Osteoblast (primary cell): ENCODE results near the gene IGSF22. TPM values are rescaled to one million over a fixed set of nuclear protein-coding genes. Genes with fewer than 3 reads are reported as not detected.

Source experiments
- DNase-seq: peaks from one replicate; pipeline ENCODE4 v3.0.0; 2011; ENCODE audit warnings: low spot score, mixed read lengths; ENCODE audit not compliant: insufficient read length; ENCODE audit errors: missing footprints
- H2AFZ ChIP-seq: 2 replicates; pipeline ENCODE4 v1.6.0; 2011; ENCODE audit warnings: mild to moderate bottlenecking, low read length
- H3K27ac ChIP-seq: 2 replicates; pipeline ENCODE4 v1.5.1; 2011; ENCODE audit warnings: mild to moderate bottlenecking, low read depth, low read length, moderate library complexity
- H3K27me3 ChIP-seq: 2 replicates; pipeline ENCODE4 v1.6.0; 2012; ENCODE audit warnings: mild to moderate bottlenecking, control low read depth, inconsistent platforms, low read length, moderate library complexity; ENCODE audit not compliant: insufficient read depth
- H3K36me3 ChIP-seq: 2 replicates; pipeline ENCODE4 v1.5.1; 2011; ENCODE audit warnings: mild to moderate bottlenecking, low read length, control low read depth, moderate library complexity; ENCODE audit not compliant: insufficient read depth
- H3K4me1 ChIP-seq: 2 replicates; pipeline ENCODE4 v1.5.1; 2011; ENCODE audit warnings: mild to moderate bottlenecking, low read length, control low read depth, moderate library complexity; ENCODE audit not compliant: insufficient read depth
- H3K4me2 ChIP-seq: 2 replicates; pipeline ENCODE4 v1.6.0; 2011; ENCODE audit warnings: mild to moderate bottlenecking, low read length; ENCODE audit not compliant: insufficient read depth
- H3K4me3 ChIP-seq: fragments of 200-600 bp; sonication (generic); 3 replicates; pipeline ENCODE4 v1.5.1; 2012; ENCODE audit warnings: mild to moderate bottlenecking, low read length, inconsistent platforms; ENCODE audit not compliant: insufficient read depth
- H3K79me2 ChIP-seq: 2 replicates; pipeline ENCODE4 v1.6.0; 2012; ENCODE audit warnings: mild to moderate bottlenecking, low read length, control low read depth, inconsistent platforms; ENCODE audit not compliant: insufficient read depth
- H3K9me3 ChIP-seq: 2 replicates; pipeline ENCODE4 v1.5.1; 2011; ENCODE audit warnings: low read depth, low read length, control low read depth
- H4K20me1 ChIP-seq: 2 replicates; pipeline ENCODE4 v1.6.0; 2012; ENCODE audit warnings: mild to moderate bottlenecking, low read length, control low read depth; ENCODE audit not compliant: insufficient read depth
- total RNA-seq: library from RNA; depleted of rRNA; stranded (reverse); fragments of >200 nt; gene quantifications from 2 replicates; pipeline ENCODE4 v1.2.3, GENCODE V29; 2012
- TF ChIP-seq, protein P1 (sequence below): IDR thresholded peaks from 2 replicates; pipeline ENCODE4 v1.5.1; 2011; ENCODE audit warnings: mild to moderate bottlenecking, low read depth, low read length, moderate library complexity; ENCODE audit errors: extremely low read depth

The IGSF22 gene
- total RNA-seq, 1 donor = not detected

GRCh38 chr11:18761741-18762140, 35.8 kb upstream of the IGSF22 start:
- Histone ChIP-seq H3K27ac (no peak overlapping the region), H3K79me2 (no peaks in the 10 kb centered on the region), H3K27me3 (peaks cover 3% of the 10 kb centered on the region), H3K4me3 (no peak overlapping the region), H3K9me3 (no peaks in the 10 kb centered on the region), H3K36me3 (no peaks in the 10 kb centered on the region), H3K4me2 (no peak overlapping the region), H3K4me1 (peaks cover 9% of the 10 kb centered on the region), H2AFZ (no peak overlapping the region), H4K20me1 (no peaks in the 10 kb centered on the region)
- no peak for DNase-seq
- TF ChIP-seq, protein P1, sequence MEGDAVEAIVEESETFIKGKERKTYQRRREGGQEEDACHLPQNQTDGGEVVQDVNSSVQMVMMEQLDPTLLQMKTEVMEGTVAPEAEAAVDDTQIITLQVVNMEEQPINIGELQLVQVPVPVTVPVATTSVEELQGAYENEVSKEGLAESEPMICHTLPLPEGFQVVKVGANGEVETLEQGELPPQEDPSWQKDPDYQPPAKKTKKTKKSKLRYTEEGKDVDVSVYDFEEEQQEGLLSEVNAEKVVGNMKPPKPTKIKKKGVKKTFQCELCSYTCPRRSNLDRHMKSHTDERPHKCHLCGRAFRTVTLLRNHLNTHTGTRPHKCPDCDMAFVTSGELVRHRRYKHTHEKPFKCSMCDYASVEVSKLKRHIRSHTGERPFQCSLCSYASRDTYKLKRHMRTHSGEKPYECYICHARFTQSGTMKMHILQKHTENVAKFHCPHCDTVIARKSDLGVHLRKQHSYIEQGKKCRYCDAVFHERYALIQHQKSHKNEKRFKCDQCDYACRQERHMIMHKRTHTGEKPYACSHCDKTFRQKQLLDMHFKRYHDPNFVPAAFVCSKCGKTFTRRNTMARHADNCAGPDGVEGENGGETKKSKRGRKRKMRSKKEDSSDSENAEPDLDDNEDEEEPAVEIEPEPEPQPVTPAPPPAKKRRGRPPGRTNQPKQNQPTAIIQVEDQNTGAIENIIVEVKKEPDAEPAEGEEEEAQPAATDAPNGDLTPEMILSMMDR = no peak

DNA sequence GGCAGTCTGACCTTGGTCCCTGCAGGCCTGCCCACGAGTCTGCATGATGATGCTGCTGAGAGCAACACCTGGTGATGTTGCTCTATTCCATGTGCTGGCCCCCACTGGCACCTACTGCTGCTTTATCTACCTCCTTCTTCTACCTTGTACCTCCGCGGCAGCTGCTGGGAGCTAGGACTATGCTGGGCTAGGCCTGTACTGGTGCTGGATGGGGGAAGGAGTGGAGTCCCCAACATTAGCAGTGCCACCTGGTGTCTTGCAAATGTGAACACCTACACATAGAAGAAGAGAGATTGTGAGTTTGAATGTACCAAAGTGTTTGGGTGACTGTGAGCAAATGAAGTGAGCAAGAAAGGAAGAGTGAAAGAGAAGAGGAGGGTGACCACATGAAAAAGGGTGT, 35.2 kb upstream of the IGSF22 start:
- H3K79me2 ChIP-seq = no peaks in the 10 kb centered on the region
- DNase-seq = no peak
- H3K4me2 ChIP-seq = no peak overlapping the region
- TF ChIP-seq, protein P1 = no peak
- H3K27ac ChIP-seq = no peak overlapping the region
- peaks cover 9% of the 10 kb centered on the region for H3K4me1 ChIP-seq
- H4K20me1 ChIP-seq = no peaks in the 10 kb centered on the region
- H3K27me3 ChIP-seq = peaks cover 3% of the 10 kb centered on the region
- no peaks in the 10 kb centered on the region for H3K9me3 ChIP-seq
- no peak overlapping the region for H2AFZ ChIP-seq
- H3K4me3 ChIP-seq = no peak overlapping the region
- no peaks in the 10 kb centered on the region for H3K36me3 ChIP-seq

GRCh38 chr11:18757811-18758210, 31.8 kb upstream of the IGSF22 start:
- Histone ChIP-seq H2AFZ (no peak overlapping the region), H3K36me3 (no peaks in the 10 kb centered on the region), H3K4me1 (no peaks in the 10 kb centered on the region), H3K79me2 (no peaks in the 10 kb centered on the region), H4K20me1 (no peaks in the 10 kb centered on the region), H3K4me3 (no peak overlapping the region), H3K9me3 (no peaks in the 10 kb centered on the region), H3K4me2 (no peak overlapping the region), H3K27me3 (peaks cover 6% of the 10 kb centered on the region), H3K27ac (no peak overlapping the region)
- no peak for DNase-seq
- TF ChIP-seq, protein P1 = no peak

DNA sequence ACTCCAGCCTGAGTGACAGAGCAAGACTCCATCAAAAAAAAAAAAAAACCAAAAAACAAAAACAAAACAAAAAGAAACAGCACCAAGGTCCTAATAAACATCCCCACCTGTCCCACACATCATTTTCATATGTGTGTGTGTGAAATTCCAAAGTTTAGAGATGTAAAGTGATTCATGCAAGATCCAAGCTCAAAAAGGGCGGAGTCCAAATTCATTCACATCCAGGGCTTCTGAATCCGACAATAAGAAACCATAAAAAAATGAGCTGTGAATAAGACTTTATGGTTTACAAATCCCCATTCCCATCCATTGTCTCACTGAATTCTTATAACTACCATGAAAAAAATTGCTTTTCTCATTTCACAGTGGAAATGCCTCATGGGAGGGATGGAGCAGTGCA, 30.9 kb upstream of the IGSF22 start:
- H3K4me3 ChIP-seq = no peak overlapping the region
- no peaks in the 10 kb centered on the region for H3K4me1 ChIP-seq
- TF ChIP-seq, protein P1 = no peak
- no peaks in the 10 kb centered on the region for H3K36me3 ChIP-seq
- no peaks in the 10 kb centered on the region for H3K79me2 ChIP-seq
- H3K9me3 ChIP-seq = no peaks in the 10 kb centered on the region
- no peak overlapping the region for H3K27ac ChIP-seq
- no peak for DNase-seq
- H4K20me1 ChIP-seq = no peaks in the 10 kb centered on the region
- no peak overlapping the region for H3K4me2 ChIP-seq
- peaks cover 6% of the 10 kb centered on the region for H3K27me3 ChIP-seq
- H2AFZ ChIP-seq = no peak overlapping the region
